Ovary (tissue), 3 donors: ENCODE data around the gene GNG7.

ENCODE experiments used
- CTCF ChIP-seq, 3 donors: fragments of 450-650 bp in 2 of 3; fragments of 200-600 bp in 1 of 3; IDR thresholded peaks; one replicate each; pipeline versions ENCODE4 v1.5.1 to v1.8.0; 2016 to 2022; ENCODE audit warnings: antibody characterized with exemption in 3 of 3, mild to moderate bottlenecking in 1 of 3
- EP300 ChIP-seq: sonication (generic); formaldehyde crosslinking; IDR thresholded peaks from one replicate; pipeline ENCODE4 v1.6.1; 2017; ENCODE audit warnings: antibody characterized with exemption
- donor health status: DM: no; HTN: no; CAD: no.

- no peak for TF ChIP-seq CTCF (IDR thresholded peaks at IDR 0.05)
- no peak for TF ChIP-seq EP300
Observed at GRCh38 chr19:2574478-2574931, 128.0 kb downstream of the GNG7 start.
